ENCODE results near the gene WNK3.

The WNK3 gene

GRCh38 chrX:54248309-54248708 lies 109.5 kb downstream of the WNK3 start:
- H3K9ac ChIP-seq (ENCODE audit: low read depth in 1 of 2, low read length in 2 of 2): no peak overlapping the region
- no peak overlapping the region for H3K4me3 ChIP-seq (ENCODE audit: low read length in 2 of 2)
- H3K9me3 ChIP-seq (ENCODE audit: control insufficient read depth in 2 of 2, low read length in 2 of 2): no peaks in the 10 kb centered on the region
- no peaks in the 10 kb centered on the region for H3K4me1 ChIP-seq (ENCODE audit: control insufficient read depth in 2 of 2, insufficient read depth in 2 of 2, low read length in 2 of 2)
- H3K27me3 ChIP-seq (ENCODE audit: control insufficient read depth in 2 of 2, insufficient read depth in 2 of 2, low read length in 2 of 2): no peaks in the 10 kb centered on the region
- H3K36me3 ChIP-seq (ENCODE audit: control insufficient read depth in 2 of 2, insufficient read depth in 2 of 2, low read length in 2 of 2): no peaks in the 10 kb centered on the region
- no peak overlapping the region for H3K27ac ChIP-seq (ENCODE audit: low read depth in 2 of 2, low read length in 2 of 2)

- no peak overlapping the region for H3K9ac ChIP-seq (ENCODE audit: low read depth in 1 of 2, low read length in 2 of 2)
- no peaks in the 10 kb centered on the region for H3K36me3 ChIP-seq (ENCODE audit: control insufficient read depth in 2 of 2, insufficient read depth in 2 of 2, low read length in 2 of 2)
- no peak overlapping the region for H3K27ac ChIP-seq (ENCODE audit: low read depth in 2 of 2, low read length in 2 of 2)
- no peaks in the 10 kb centered on the region for H3K27me3 ChIP-seq (ENCODE audit: control insufficient read depth in 2 of 2, insufficient read depth in 2 of 2, low read length in 2 of 2)
- H3K4me3 ChIP-seq (ENCODE audit: low read length in 2 of 2): no peak overlapping the region
- no peaks in the 10 kb centered on the region for H3K4me1 ChIP-seq (ENCODE audit: control insufficient read depth in 2 of 2, insufficient read depth in 2 of 2, low read length in 2 of 2)
- no peaks in the 10 kb centered on the region for H3K9me3 ChIP-seq (ENCODE audit: control insufficient read depth in 2 of 2, low read length in 2 of 2)
Measured at GRCh38 chrX:54246866-54247265, 111.0 kb downstream of the WNK3 start.

GRCh38 chrX:54238588-54238987 lies 119.3 kb downstream of the WNK3 start:
- Histone ChIP-seq H3K27me3 (ENCODE audit: control insufficient read depth in 2 of 2, insufficient read depth in 2 of 2, low read length in 2 of 2) (no peaks in the 10 kb centered on the region), H3K4me3 (ENCODE audit: low read length in 2 of 2) (no peak overlapping the region), H3K4me1 (ENCODE audit: control insufficient read depth in 2 of 2, insufficient read depth in 2 of 2, low read length in 2 of 2) (no peaks in the 10 kb centered on the region), H3K9ac (ENCODE audit: low read depth in 1 of 2, low read length in 2 of 2) (no peak overlapping the region), H3K27ac (ENCODE audit: low read depth in 2 of 2, low read length in 2 of 2) (no peak overlapping the region), H3K36me3 (ENCODE audit: control insufficient read depth in 2 of 2, insufficient read depth in 2 of 2, low read length in 2 of 2) (no peaks in the 10 kb centered on the region), H3K9me3 (ENCODE audit: control insufficient read depth in 2 of 2, low read length in 2 of 2) (no peaks in the 10 kb centered on the region)

- no peak overlapping the region for H3K27ac ChIP-seq (ENCODE audit: low read depth in 2 of 2, low read length in 2 of 2)
- H3K4me1 ChIP-seq (ENCODE audit: control insufficient read depth in 2 of 2, insufficient read depth in 2 of 2, low read length in 2 of 2): no peaks in the 10 kb centered on the region
- H3K9ac ChIP-seq (ENCODE audit: low read depth in 1 of 2, low read length in 2 of 2): no peak overlapping the region
- no peaks in the 10 kb centered on the region for H3K36me3 ChIP-seq (ENCODE audit: control insufficient read depth in 2 of 2, insufficient read depth in 2 of 2, low read length in 2 of 2)
- no peaks in the 10 kb centered on the region for H3K27me3 ChIP-seq (ENCODE audit: control insufficient read depth in 2 of 2, insufficient read depth in 2 of 2, low read length in 2 of 2)
- H3K9me3 ChIP-seq (ENCODE audit: control insufficient read depth in 2 of 2, low read length in 2 of 2): no peaks in the 10 kb centered on the region
- H3K4me3 ChIP-seq (ENCODE audit: low read length in 2 of 2): no peak overlapping the region
Measured at GRCh38 chrX:54237014-54237413, 120.8 kb downstream of the WNK3 start.

GRCh38 chrX:54230435-54231148 lies 127.3 kb downstream of the WNK3 start:
- Histone ChIP-seq H3K4me3 (ENCODE audit: low read length in 2 of 2) (no peak overlapping the region), H3K9me3 (ENCODE audit: control insufficient read depth in 2 of 2, low read length in 2 of 2) (no peaks in the 10 kb centered on the region), H3K36me3 (ENCODE audit: control insufficient read depth in 2 of 2, insufficient read depth in 2 of 2, low read length in 2 of 2) (no peaks in the 10 kb centered on the region), H3K27me3 (ENCODE audit: control insufficient read depth in 2 of 2, insufficient read depth in 2 of 2, low read length in 2 of 2) (no peaks in the 10 kb centered on the region), H3K4me1 (ENCODE audit: control insufficient read depth in 2 of 2, insufficient read depth in 2 of 2, low read length in 2 of 2) (no peaks in the 10 kb centered on the region), H3K27ac (ENCODE audit: low read depth in 2 of 2, low read length in 2 of 2) (no peak overlapping the region), H3K9ac (ENCODE audit: low read depth in 1 of 2, low read length in 2 of 2) (no peak overlapping the region)

- Histone ChIP-seq H3K36me3 (ENCODE audit: control insufficient read depth in 2 of 2, insufficient read depth in 2 of 2, low read length in 2 of 2) (no peaks in the 10 kb centered on the region), H3K27ac (ENCODE audit: low read depth in 2 of 2, low read length in 2 of 2) (no peak overlapping the region), H3K27me3 (ENCODE audit: control insufficient read depth in 2 of 2, insufficient read depth in 2 of 2, low read length in 2 of 2) (no peaks in the 10 kb centered on the region), H3K9me3 (ENCODE audit: control insufficient read depth in 2 of 2, low read length in 2 of 2) (no peaks in the 10 kb centered on the region), H3K4me1 (ENCODE audit: control insufficient read depth in 2 of 2, insufficient read depth in 2 of 2, low read length in 2 of 2) (no peaks in the 10 kb centered on the region), H3K9ac (ENCODE audit: low read depth in 1 of 2, low read length in 2 of 2) (no peak overlapping the region), H3K4me3 (ENCODE audit: low read length in 2 of 2) (no peak overlapping the region)
Measured at GRCh38 chrX:54223581-54223980, 134.3 kb downstream of the WNK3 start.

GRCh38 chrX:54213603-54214002 lies 144.2 kb downstream of the WNK3 start:
- no peak overlapping the region for H3K27ac ChIP-seq (ENCODE audit: low read depth in 2 of 2, low read length in 2 of 2)
- no peaks in the 10 kb centered on the region for H3K4me1 ChIP-seq (ENCODE audit: control insufficient read depth in 2 of 2, insufficient read depth in 2 of 2, low read length in 2 of 2)
- H3K27me3 ChIP-seq (ENCODE audit: control insufficient read depth in 2 of 2, insufficient read depth in 2 of 2, low read length in 2 of 2): no peaks in the 10 kb centered on the region

GRCh38 chrX:54208531-54208930 lies 149.3 kb downstream of the WNK3 start:
- no peaks in the 10 kb centered on the region for H3K4me1 ChIP-seq (ENCODE audit: control insufficient read depth in 2 of 2, insufficient read depth in 2 of 2, low read length in 2 of 2)
- no peak overlapping the region for H3K9ac ChIP-seq (ENCODE audit: low read depth in 1 of 2, low read length in 2 of 2)
- H3K4me3 ChIP-seq (ENCODE audit: low read length in 2 of 2): no peak overlapping the region
- H3K27ac ChIP-seq (ENCODE audit: low read depth in 2 of 2, low read length in 2 of 2): no peak overlapping the region
- no peaks in the 10 kb centered on the region for H3K36me3 ChIP-seq (ENCODE audit: control insufficient read depth in 2 of 2, insufficient read depth in 2 of 2, low read length in 2 of 2)
- H3K27me3 ChIP-seq (ENCODE audit: control insufficient read depth in 2 of 2, insufficient read depth in 2 of 2, low read length in 2 of 2): no peaks in the 10 kb centered on the region
- H3K9me3 ChIP-seq (ENCODE audit: control insufficient read depth in 2 of 2, low read length in 2 of 2): no peaks in the 10 kb centered on the region

More at GRCh38 chrX:54213603-54214002, 144.2 kb downstream of the WNK3 start:
- no peaks in the 10 kb centered on the region for H3K9me3 ChIP-seq (ENCODE audit: control insufficient read depth in 2 of 2, low read length in 2 of 2)
- no peak overlapping the region for H3K9ac ChIP-seq (ENCODE audit: low read depth in 1 of 2, low read length in 2 of 2)
- H3K36me3 ChIP-seq (ENCODE audit: control insufficient read depth in 2 of 2, insufficient read depth in 2 of 2, low read length in 2 of 2): no peaks in the 10 kb centered on the region
- no peak overlapping the region for H3K4me3 ChIP-seq (ENCODE audit: low read length in 2 of 2)

GRCh38 chrX:54198262-54198661 lies 159.6 kb downstream of the WNK3 start:
- Histone ChIP-seq H3K36me3 (ENCODE audit: control insufficient read depth in 2 of 2, insufficient read depth in 2 of 2, low read length in 2 of 2) (no peaks in the 10 kb centered on the region), H3K4me3 (ENCODE audit: low read length in 2 of 2) (no peak overlapping the region), H3K27me3 (ENCODE audit: control insufficient read depth in 2 of 2, insufficient read depth in 2 of 2, low read length in 2 of 2) (no peaks in the 10 kb centered on the region), H3K27ac (ENCODE audit: low read depth in 2 of 2, low read length in 2 of 2) (no peak overlapping the region), H3K9me3 (ENCODE audit: control insufficient read depth in 2 of 2, low read length in 2 of 2) (no peaks in the 10 kb centered on the region), H3K9ac (ENCODE audit: low read depth in 1 of 2, low read length in 2 of 2) (no peak overlapping the region), H3K4me1 (ENCODE audit: control insufficient read depth in 2 of 2, insufficient read depth in 2 of 2, low read length in 2 of 2) (no peaks in the 10 kb centered on the region)

- Histone ChIP-seq H3K36me3 (ENCODE audit: control insufficient read depth in 2 of 2, insufficient read depth in 2 of 2, low read length in 2 of 2) (no peaks in the 10 kb centered on the region), H3K27ac (ENCODE audit: low read depth in 2 of 2, low read length in 2 of 2) (no peak overlapping the region), H3K27me3 (ENCODE audit: control insufficient read depth in 2 of 2, insufficient read depth in 2 of 2, low read length in 2 of 2) (no peaks in the 10 kb centered on the region), H3K4me1 (ENCODE audit: control insufficient read depth in 2 of 2, insufficient read depth in 2 of 2, low read length in 2 of 2) (no peaks in the 10 kb centered on the region), H3K9me3 (ENCODE audit: control insufficient read depth in 2 of 2, low read length in 2 of 2) (no peaks in the 10 kb centered on the region), H3K9ac (ENCODE audit: low read depth in 1 of 2, low read length in 2 of 2) (no peak overlapping the region), H3K4me3 (ENCODE audit: low read length in 2 of 2) (no peak overlapping the region)
Measured at GRCh38 chrX:54194982-54195588, 162.8 kb downstream of the WNK3 start.
